MM.1S (cell line): ENCODE results near the gene BMP4.

ENCODE experiments used
- EZH2 ChIP-seq: fragments of 300-600 bp; sonication (generic); optimal IDR thresholded peaks from 2 replicates; pipeline ENCODE3; 2017; ENCODE audit warnings: low read depth, mild to moderate bottlenecking, antibody characterized with exemption, low read length, mixed read lengths
- EZH2phosphoT487 ChIP-seq: fragments of 300-600 bp; sonication (generic); IDR thresholded peaks from 2 replicates; pipeline ENCODE4 v1.6.1; 2018; ENCODE audit warnings: antibody characterized with exemption, low read length
- TF ChIP-seq, protein P1 (sequence below): fragments of 300-600 bp; sonication (generic); IDR thresholded peaks from 2 replicates; pipeline ENCODE4 v1.5.1; 2016; ENCODE audit warnings: antibody characterized with exemption, low read length, mixed read lengths

- TF ChIP-seq EZH2 (no peak), EZH2phosphoT487 (no peak)
- TF ChIP-seq, protein P1, sequence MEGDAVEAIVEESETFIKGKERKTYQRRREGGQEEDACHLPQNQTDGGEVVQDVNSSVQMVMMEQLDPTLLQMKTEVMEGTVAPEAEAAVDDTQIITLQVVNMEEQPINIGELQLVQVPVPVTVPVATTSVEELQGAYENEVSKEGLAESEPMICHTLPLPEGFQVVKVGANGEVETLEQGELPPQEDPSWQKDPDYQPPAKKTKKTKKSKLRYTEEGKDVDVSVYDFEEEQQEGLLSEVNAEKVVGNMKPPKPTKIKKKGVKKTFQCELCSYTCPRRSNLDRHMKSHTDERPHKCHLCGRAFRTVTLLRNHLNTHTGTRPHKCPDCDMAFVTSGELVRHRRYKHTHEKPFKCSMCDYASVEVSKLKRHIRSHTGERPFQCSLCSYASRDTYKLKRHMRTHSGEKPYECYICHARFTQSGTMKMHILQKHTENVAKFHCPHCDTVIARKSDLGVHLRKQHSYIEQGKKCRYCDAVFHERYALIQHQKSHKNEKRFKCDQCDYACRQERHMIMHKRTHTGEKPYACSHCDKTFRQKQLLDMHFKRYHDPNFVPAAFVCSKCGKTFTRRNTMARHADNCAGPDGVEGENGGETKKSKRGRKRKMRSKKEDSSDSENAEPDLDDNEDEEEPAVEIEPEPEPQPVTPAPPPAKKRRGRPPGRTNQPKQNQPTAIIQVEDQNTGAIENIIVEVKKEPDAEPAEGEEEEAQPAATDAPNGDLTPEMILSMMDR: no peak
Observed at GRCh38 chr14:53946071-53946403, 10.6 kb downstream of the BMP4 start.
